H1 (cell line): Measurements from ENCODE around the gene CABP4. TPM values are rescaled to one million over a fixed set of nuclear protein-coding genes. Genes with fewer than 3 reads are reported as not detected.

ENCODE experiments used
- CTCF ChIA-PET: fragments of 300-600 bp; sonication (Branson Sonifier 250); formaldehyde crosslinking; loops from one replicate; lab custom pipeline; 2021; ENCODE audit not compliant: partially characterized antibody; lab: Charles Lee
- POLR2A ChIA-PET: fragments of 300-600 bp; sonication (Branson Sonifier 250); formaldehyde crosslinking; loops from one replicate; lab custom pipeline; 2021; ENCODE audit warnings: inconsistent platforms; ENCODE audit not compliant: partially characterized antibody; lab: Charles Lee
- DNase-seq, 2 experiments: peaks; one replicate each; pipeline versions ENCODE4 v3.0.0 to v3.0.0-alpha.2; 2010 to 2022; ENCODE audit warnings: low spot score in 2 of 2, low read depth in 1 of 2, mixed read lengths in 1 of 2
- FAIRE-seq: peaks from 2 replicates; lab custom pipeline; 2011; peaks lifted over from hg19 to GRCh38; lab: Jason Lieb, UNC
- H2AFZ ChIP-seq: 2 replicates; pipeline ENCODE4 v1.8.1; 2012; ENCODE audit warnings: low read length, inconsistent platforms
- H2AK5ac ChIP-seq: 2 replicates; pipeline ENCODE4 v1.6.1; 2013; ENCODE audit warnings: low read depth, low read length
- H2BK120ac ChIP-seq: replicated peaks from 2 replicates; pipeline ENCODE3; 2013; ENCODE audit warnings: low read depth, low read length, inconsistent platforms
- H2BK12ac ChIP-seq: 2 replicates; pipeline ENCODE4 v1.6.1; 2013; ENCODE audit warnings: low read depth, low read length
- H2BK15ac ChIP-seq: 2 replicates; pipeline ENCODE4 v1.6.1; 2013; ENCODE audit warnings: low read length
- H2BK20ac ChIP-seq: 2 replicates; pipeline ENCODE4 v1.6.1; 2013; ENCODE audit warnings: low read length
- H2BK5ac ChIP-seq: 2 replicates; pipeline ENCODE4 v1.6.1; 2013; ENCODE audit warnings: low read depth, low read length
- H3K14ac ChIP-seq: 2 replicates; pipeline ENCODE4 v1.6.1; 2013; ENCODE audit warnings: inconsistent platforms; ENCODE audit not compliant: insufficient read length
- H3K18ac ChIP-seq: 2 replicates; pipeline ENCODE4 v1.6.1; 2013; ENCODE audit warnings: low read length; ENCODE audit errors: extremely low read depth
- H3K23ac ChIP-seq: 2 replicates; pipeline ENCODE4 v1.6.1; 2013; ENCODE audit warnings: inconsistent platforms; ENCODE audit not compliant: insufficient read length
- H3K23me2 ChIP-seq: 2 replicates; pipeline ENCODE4 v1.6.1; 2013; ENCODE audit warnings: low read depth, low read length
- H3K27ac ChIP-seq: 2 replicates; pipeline ENCODE4 v1.6.1; 2011; ENCODE audit warnings: low read depth, low read length, inconsistent platforms
- H3K27me3 ChIP-seq, 4 experiments: replicated peaks in 1 of 4; 1 replicate in 1 of 4; 2 replicates in 3 of 4; pipeline versions ENCODE4 v1.6.1 to v1.8.1; 2011 to 2013; ENCODE audit warnings: low read length in 3 of 4, mild to moderate bottlenecking in 3 of 4, inconsistent platforms in 2 of 4, mixed read lengths in 2 of 4, moderate library complexity in 1 of 4; ENCODE audit not compliant: control insufficient read depth in 3 of 4, insufficient read depth in 3 of 4; ENCODE audit errors: extremely low read depth in 1 of 4
- H3K36me3 ChIP-seq, 4 experiments: 2 replicates each; pipeline versions ENCODE4 v1.6.1 to v1.8.1; 2011 to 2013; ENCODE audit warnings: mild to moderate bottlenecking in 4 of 4, low read length in 3 of 4, moderate library complexity in 2 of 4, control low read depth in 1 of 4, inconsistent platforms in 1 of 4; ENCODE audit not compliant: insufficient read depth in 4 of 4, control insufficient read depth in 2 of 4
- H3K4ac ChIP-seq: replicated peaks from 2 replicates; pipeline ENCODE3; 2013; ENCODE audit warnings: low read length, low read depth, mixed read lengths, inconsistent platforms; ENCODE audit not compliant: insufficient read length
- H3K4me1 ChIP-seq, 4 experiments: replicated peaks in 1 of 4; 1 replicate in 1 of 4; 2 replicates in 3 of 4; pipeline versions ENCODE4 v1.6.1 to v1.8.1; 2011 to 2013; ENCODE audit warnings: low read length in 3 of 4, inconsistent platforms in 2 of 4, mixed read lengths in 1 of 4; ENCODE audit not compliant: insufficient read depth in 4 of 4, control insufficient read depth in 3 of 4
- H3K4me2 ChIP-seq, 2 experiments: 2 replicates each; pipeline versions ENCODE4 v1.6.1 to v1.8.1; 2011 to 2013; ENCODE audit warnings: low read depth in 2 of 2, low read length in 2 of 2, control low read depth in 1 of 2, inconsistent platforms in 1 of 2, mild to moderate bottlenecking in 1 of 2; ENCODE audit not compliant: insufficient read depth in 1 of 2
- H3K4me3 ChIP-seq, 4 experiments: fragments of 200-600, 300-600 bp in 1 of 4; sonication (generic), shearing (Covaris generic), sonication (Bioruptor Twin) in 1 of 4; 2 replicates each; pipeline versions ENCODE4 v1.5.1 to v1.8.1; 2011 to 2016; ENCODE audit warnings: low read length in 4 of 4, low read depth in 3 of 4, control low read depth in 2 of 4, inconsistent platforms in 2 of 4, mild to moderate bottlenecking in 2 of 4, mixed read lengths in 1 of 4, moderate library complexity in 1 of 4; ENCODE audit not compliant: insufficient read depth in 2 of 4; ENCODE audit errors: extremely low read depth in 1 of 4
- H3K56ac ChIP-seq: replicated peaks from 2 replicates; pipeline ENCODE3; 2013; ENCODE audit warnings: low read depth, mild to moderate bottlenecking, mixed read lengths, low read length, inconsistent platforms; ENCODE audit not compliant: insufficient read length
- H3K79me1 ChIP-seq: 2 replicates; pipeline ENCODE4 v1.6.1; 2013; ENCODE audit warnings: low read depth, low read length, control low read depth
- H3K79me2 ChIP-seq, 2 experiments: 2 replicates each; pipeline versions ENCODE4 v1.6.1 to v1.8.1; 2012 to 2013; ENCODE audit warnings: low read length in 2 of 2, mild to moderate bottlenecking in 2 of 2, inconsistent platforms in 1 of 2; ENCODE audit not compliant: insufficient read depth in 2 of 2, control insufficient read depth in 1 of 2
- H3K9ac ChIP-seq, 4 experiments: replicated peaks in 1 of 4; 1 replicate in 1 of 4; 2 replicates in 3 of 4; pipeline versions ENCODE4 v1.6.1 to v1.8.1; 2011 to 2013; ENCODE audit warnings: low read depth in 3 of 4, low read length in 3 of 4, control low read depth in 2 of 4, mild to moderate bottlenecking in 2 of 4, moderate library complexity in 2 of 4, inconsistent platforms in 1 of 4; ENCODE audit errors: extremely low read depth in 1 of 4
- H3K9me3 ChIP-seq, 2 experiments: 2 replicates each; pipeline versions ENCODE4 v1.6.1 to v1.8.1; 2012 to 2013; ENCODE audit warnings: mild to moderate bottlenecking in 2 of 2, moderate library complexity in 2 of 2, control low read depth in 1 of 2, inconsistent platforms in 1 of 2, low read depth in 1 of 2, low read length in 1 of 2, mixed read lengths in 1 of 2; ENCODE audit not compliant: insufficient read depth in 2 of 2
- H4K20me1 ChIP-seq, 2 experiments: replicated peaks in 1 of 2; 2 replicates each; pipeline versions ENCODE3 to v1.8.1; 2011 to 2013; ENCODE audit warnings: inconsistent platforms in 2 of 2, low read length in 2 of 2, mild to moderate bottlenecking in 1 of 2; ENCODE audit not compliant: insufficient read depth in 2 of 2, control insufficient read depth in 1 of 2
- H4K5ac ChIP-seq: 2 replicates; pipeline ENCODE4 v1.6.1; 2013; ENCODE audit warnings: low read length, low read depth, mixed read lengths, inconsistent platforms; ENCODE audit not compliant: insufficient read length
- H4K8ac ChIP-seq: 2 replicates; pipeline ENCODE4 v1.8.0; 2013; ENCODE audit warnings: mild to moderate bottlenecking, moderate library complexity, low read length, inconsistent platforms; ENCODE audit not compliant: insufficient read depth; ENCODE audit errors: extremely low read depth
- H4K91ac ChIP-seq: replicated peaks from 2 replicates; pipeline ENCODE3; 2013; ENCODE audit warnings: low read length, mixed read lengths, inconsistent platforms; ENCODE audit not compliant: insufficient read length
- CHD2 ChIP-seq: IDR thresholded peaks from 2 replicates; pipeline ENCODE4 v1.6.1; 2012; ENCODE audit warnings: low read length, improper control_type of control experiment
- CREB1 ChIP-seq: IDR thresholded peaks from 2 replicates; pipeline ENCODE4 v1.6.1; 2012; ENCODE audit warnings: inconsistent platforms
- CTCF ChIP-seq, 3 experiments: IDR thresholded peaks; 1 replicate in 2 of 3; 2 replicates in 1 of 3; pipeline versions ENCODE4 v1.5.1 to v1.6.1; 2011; ENCODE audit warnings: low read length in 3 of 3, mild to moderate bottlenecking in 3 of 3, inconsistent platforms in 2 of 3, low read depth in 1 of 3, moderate library complexity in 1 of 3; ENCODE audit not compliant: insufficient read depth in 1 of 3; ENCODE audit errors: control extremely low read depth in 1 of 3
- EGR1 ChIP-seq: IDR thresholded peaks from 2 replicates; pipeline ENCODE4 v1.6.1; 2011; ENCODE audit warnings: low read depth, low read length, borderline replicate concordance
- EP300 ChIP-seq, 2 experiments: IDR thresholded peaks; 1 replicate in 1 of 2; 2 replicates in 1 of 2; pipeline ENCODE4 v1.6.1; 2011 to 2012; ENCODE audit warnings: low read depth in 2 of 2, low read length in 2 of 2, mild to moderate bottlenecking in 2 of 2, borderline replicate concordance in 1 of 2, inconsistent platforms in 1 of 2, moderate library complexity in 1 of 2
- GTF2F1 ChIP-seq: IDR thresholded peaks from 2 replicates; pipeline ENCODE4 v1.6.1; 2012; ENCODE audit warnings: low read depth, low read length, improper control_type of control experiment, borderline replicate concordance
- SIN3A ChIP-seq, 2 experiments: IDR thresholded peaks in 1 of 2; conservative IDR thresholded peaks in 1 of 2; 2 replicates each; pipeline ENCODE4 v1.6.1; 2011 to 2012; ENCODE audit warnings: low read length in 2 of 2, improper control_type of control experiment in 1 of 2, low read depth in 1 of 2, mild to moderate bottlenecking in 1 of 2
- SP1 ChIP-seq: IDR thresholded peaks from 2 replicates; pipeline ENCODE4 v1.6.1; 2011; ENCODE audit warnings: low read depth, low read length
- TEAD4 ChIP-seq: IDR thresholded peaks from 2 replicates; pipeline ENCODE4 v1.6.1; 2012; ENCODE audit warnings: low read depth, low read length, inconsistent platforms, mixed read lengths
- WGBS, 2 experiments: shearing (Covaris generic) in 1 of 2; methylation state at CpG; one replicate each; pipeline versions ENCODE4 v1.1.6 to v1.1.7; 2013 to 2015; ENCODE audit warnings: low lambda C conversion rate in 2 of 2, mixed read lengths in 2 of 2, inconsistent platforms in 1 of 2, low coverage in 1 of 2, missing lambda C conversion rate in 1 of 2; ENCODE audit not compliant: insufficient replicate concordance in 2 of 2, insufficient coverage in 1 of 2, insufficient read length in 1 of 2; ENCODE audit errors: extremely low coverage in 1 of 2, missing lambda C conversion rate in 1 of 2; 5-methylcytosine and 5-hydroxymethylcytosine counted together
- polyA plus RNA-seq, 7 experiments: library from polyadenylated mRNA; depleted of rRNA in 3 of 7; stranded (reverse) in 5 of 7; unstranded in 2 of 7; fragments of >200 nt in 5 of 7; fragments of 200-250 nt in 2 of 7; gene quantifications; 1 replicate in 5 of 7; 2 replicates in 1 of 7; 4 replicates in 1 of 7; pipeline versions ENCODE4 v1.2.1 to v1.2.3, GENCODE V29; 2011 to 2013; ENCODE audit warnings: missing spikeins in 2 of 7, mixed read lengths in 2 of 7
- total RNA-seq: library from RNA; stranded (reverse); fragmentation: NEBNext Ultra II Directional; extraction: Animal tissue kit (Norgen Biotek cat#: 25700); gene quantifications from 2 replicates; pipeline ENCODE4 v1.2.1, GENCODE V29; 2021

CABP4 gene
- total and polyA plus RNA-seq, 2 of the 8 experiments (the other 6 are each of a cell fraction or from before 2014, with no cell fraction given) = not detected

- H3K36me3 ChIP-seq = peaks cover 2 to 21% (median 14%) of the 10 kb centered on the region in 4 experiments; a peak in 6 of 8 replicates
- POLR2A ChIA-PET = interaction anchor here (1.0 to 2.5 kb wide), 9 partner anchors 9 to 105 kb away, joined by 3 to 9 read pairs (median 4); partner anchors contain the start of genes PITPNM1, TBC1D10C and TMEM134
- H3K9me3 ChIP-seq = no peaks in the 10 kb centered on the region
- TF ChIP-seq TEAD4 (no peak), SP1 (no peak), EP300 (IDR thresholded peaks at IDR 0.05; ENCODE audit: borderline replicate concordance in 1 of 2, low read depth in 2 of 2, low read length in 2 of 2) (no peak), CTCF (IDR thresholded peaks at IDR 0.05; ENCODE audit: control extremely low read depth in 1 of 3, insufficient read depth in 1 of 3, low read depth in 1 of 3, low read length in 3 of 3) (no peak), CHD2 (no peak), EGR1 (no peak), SIN3A (conservative IDR thresholded peaks at IDR 0.05 in 1 of 2, IDR thresholded peaks at IDR 0.05 in 1 of 2; ENCODE audit: low read depth in 1 of 2, low read length in 2 of 2) (no peak), CREB1 (no peak), GTF2F1 (no peak)
These were observed 36.3 kb downstream of the CABP4 start for GRCh38 chr11:67491276-67492068.

More at GRCh38 chr11:67491276-67492068, 36.3 kb downstream of the CABP4 start:
- Histone ChIP-seq H3K79me2 (no peaks in the 10 kb centered on the region), H3K4me2 (no peak overlapping the region), H2BK12ac (no peak overlapping the region), H4K20me1 (peaks cover 0 to 18% of the 10 kb centered on the region in 2 experiments), H3K4me3 (no peak overlapping the region), H3K4ac (no peak overlapping the region), H2BK20ac (no peak overlapping the region), H3K14ac (no peak overlapping the region), H3K27ac (no peak overlapping the region), H4K91ac (no peak overlapping the region), H3K18ac (no peak overlapping the region), H4K5ac (no peak overlapping the region), H3K56ac (no peak overlapping the region), H3K27me3 (no peaks in the 10 kb centered on the region), H3K23ac (no peak overlapping the region), H2AFZ (no peak overlapping the region), H2AK5ac (no peak overlapping the region), H3K4me1 (peaks cover 0 to 10% (median 0%) of the 10 kb centered on the region in 4 experiments; a peak in 2 of 7 replicates), H4K8ac (no peak overlapping the region; the same call in 1 of the 2 replicates), H2BK120ac (no peak overlapping the region), H3K79me1 (no peaks in the 10 kb centered on the region), H3K9ac (no peak overlapping the region), H2BK15ac (no peak overlapping the region), H3K23me2 (no peaks in the 10 kb centered on the region), H2BK5ac (no peak overlapping the region)
- no peak for DNase-seq
- CTCF ChIA-PET = interaction anchor here (0.8 to 2.6 kb wide), 10 partner anchors 14 to 146 kb away, joined by 3 to 7 read pairs (median 3); partner anchors contain the start of gene PITPNM1
- WGBS, 2 experiments = 88% methylated on average over 24 of the region's 24 CpGs; no CpG with 5 or more reads in 1 of the 2 experiments
- no peak for FAIRE-seq
